ENCODE data around the gene C1R.
"Not testable (repeated sequence)": the region's sequence is repeated elsewhere in the genome, so short reads cannot be mapped to it uniquely, and the experiment has no call there.

The C1R gene

DNA sequence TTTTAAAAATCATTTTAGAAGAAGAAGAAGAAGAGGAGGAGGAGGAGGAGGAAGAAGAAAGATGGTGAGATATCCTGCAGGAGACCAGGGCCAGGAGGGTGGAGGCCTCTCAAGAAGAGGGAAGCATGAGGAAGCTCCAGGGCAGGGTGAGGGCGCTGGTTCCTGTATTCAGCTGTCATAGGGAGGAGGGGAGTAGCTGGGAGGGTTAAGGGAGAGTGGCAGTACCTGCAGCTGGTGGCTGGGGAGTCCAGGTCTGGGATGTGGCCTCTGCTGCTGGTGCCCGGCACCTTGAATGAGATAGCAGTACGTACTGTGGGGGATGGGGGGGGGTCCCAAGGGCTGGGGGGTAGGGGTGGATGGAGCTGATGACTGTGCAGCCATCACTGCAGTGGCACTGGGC, 26.6 kb upstream of the C1R start:
- no peak for DNase-seq

DNA sequence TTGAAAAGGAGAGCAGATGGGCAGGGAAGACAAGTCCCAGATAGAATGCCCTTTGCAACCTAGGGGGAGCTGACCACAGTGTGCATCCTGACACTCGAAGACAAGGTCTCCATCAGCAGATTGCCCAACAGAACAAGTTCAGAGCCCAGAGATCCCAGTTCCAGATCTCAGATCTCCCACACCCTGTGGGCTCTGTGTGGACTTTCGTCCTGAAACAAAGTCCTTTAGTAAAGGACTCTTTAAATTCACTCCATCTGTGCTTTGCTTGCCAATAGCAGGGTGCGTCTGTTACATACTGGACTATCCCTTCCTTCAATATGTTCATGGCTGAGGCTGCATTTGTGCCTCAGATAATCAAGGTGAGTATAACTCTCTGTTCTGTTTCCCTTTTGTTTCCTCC, 25.4 kb upstream of the C1R start:
- DNase-seq = no peak

DNA sequence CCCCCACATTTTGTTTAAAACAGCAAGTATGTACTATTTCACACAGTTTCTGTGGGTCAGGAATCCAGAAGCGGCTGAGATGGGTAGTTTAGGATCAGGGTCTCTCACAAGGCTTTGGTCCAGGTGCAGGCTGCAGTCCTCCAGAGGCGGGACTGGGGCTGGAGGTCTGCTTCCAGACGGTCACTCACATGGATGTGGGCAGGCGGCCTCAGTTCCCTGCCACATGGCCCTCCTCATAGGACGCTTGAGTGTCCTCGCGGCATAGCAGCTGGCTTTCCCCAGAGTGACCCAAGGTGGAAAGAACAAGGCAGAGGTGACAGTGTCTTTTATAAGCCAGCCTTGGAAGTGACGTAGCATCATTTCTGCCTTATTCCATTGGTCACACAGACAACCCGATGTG, 24.7 kb upstream of the C1R start:
- no peak for DNase-seq

DNA sequence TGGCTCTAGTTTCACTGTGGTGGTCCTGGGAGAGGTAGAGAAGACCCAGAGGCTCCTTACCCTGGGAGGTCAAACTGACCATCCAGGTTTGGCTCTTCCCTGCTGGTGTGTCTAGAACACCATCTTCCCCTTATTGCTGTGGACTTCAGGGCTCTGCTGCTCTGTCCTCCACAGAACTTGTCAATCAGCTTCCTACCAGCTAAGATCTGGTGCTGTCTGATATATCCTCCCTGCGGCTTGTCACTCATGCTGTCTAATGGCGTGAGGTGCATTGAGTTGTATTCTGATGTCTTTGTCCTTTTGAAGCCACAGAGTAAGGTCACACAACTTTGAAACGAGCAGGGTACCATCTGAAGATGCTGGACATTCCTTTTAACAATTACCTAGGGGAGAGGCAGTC, 24.0 kb upstream of the C1R start:
- DNase-seq = no peak

DNA sequence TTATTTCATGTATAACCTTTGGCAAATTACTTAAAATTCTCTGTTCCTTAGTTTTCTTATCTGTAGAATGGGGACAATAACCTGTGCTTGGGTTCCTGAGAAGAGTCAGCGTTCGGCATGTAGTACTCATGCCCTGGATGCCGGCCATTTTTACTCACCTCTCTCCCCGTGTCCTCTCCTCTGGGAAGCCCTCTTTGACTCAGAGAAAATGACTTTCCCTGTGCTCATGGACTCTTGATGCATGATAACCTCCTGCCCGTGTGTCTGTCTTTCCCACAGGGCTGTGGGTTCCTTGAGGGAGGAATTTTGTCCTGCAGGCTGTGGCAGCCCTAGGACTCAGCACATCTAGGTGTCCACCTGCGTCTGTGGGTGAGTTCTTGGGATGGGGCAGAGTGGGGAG, 22.6 kb upstream of the C1R start:
- no peak for DNase-seq

DNA sequence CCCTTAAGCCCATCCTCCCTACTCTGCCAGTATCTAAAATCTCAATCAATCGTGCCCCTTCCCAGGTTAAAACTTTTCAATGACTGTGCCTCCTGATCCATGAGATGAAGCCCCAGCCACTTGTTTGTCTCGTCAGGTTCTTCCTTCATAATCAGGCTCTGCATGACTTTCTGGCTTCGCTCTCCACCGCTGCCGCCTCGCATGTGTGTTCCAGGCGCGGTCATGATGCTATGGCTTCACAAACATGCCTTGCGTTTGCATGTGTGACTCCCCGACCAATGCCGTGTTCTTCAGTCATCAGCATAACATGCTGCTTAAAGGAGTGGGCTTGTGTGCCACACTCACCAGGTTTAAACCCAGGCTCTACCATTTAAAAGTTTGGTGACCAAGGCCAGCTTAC, 21.8 kb upstream of the C1R start:
- no peak for DNase-seq

DNA sequence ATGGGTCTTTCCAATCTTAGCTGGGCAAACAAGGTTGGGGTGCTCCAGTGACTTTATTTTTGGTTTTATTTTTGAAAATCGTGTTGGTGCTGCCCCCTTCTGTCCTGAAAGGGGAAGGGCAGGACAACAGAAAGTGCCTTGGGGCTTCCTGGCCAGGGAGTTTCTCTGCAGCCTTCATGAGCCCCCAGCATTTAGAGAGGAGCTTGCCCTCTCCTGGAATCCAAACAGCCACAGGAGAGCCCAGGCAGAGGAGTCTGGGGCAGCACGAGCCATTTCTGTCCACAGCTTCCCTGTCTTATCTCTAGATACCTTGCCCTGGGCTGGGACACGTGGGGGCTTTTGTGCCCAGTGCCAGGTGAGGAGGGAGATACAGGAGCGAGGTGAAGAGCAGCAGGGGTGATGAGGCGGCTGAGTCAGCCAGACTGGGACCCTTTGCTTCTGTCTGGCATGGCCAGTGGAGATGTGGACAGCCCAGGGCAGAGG, 21.2 kb upstream of the C1R start:
- DNase-seq = no peak

DNA sequence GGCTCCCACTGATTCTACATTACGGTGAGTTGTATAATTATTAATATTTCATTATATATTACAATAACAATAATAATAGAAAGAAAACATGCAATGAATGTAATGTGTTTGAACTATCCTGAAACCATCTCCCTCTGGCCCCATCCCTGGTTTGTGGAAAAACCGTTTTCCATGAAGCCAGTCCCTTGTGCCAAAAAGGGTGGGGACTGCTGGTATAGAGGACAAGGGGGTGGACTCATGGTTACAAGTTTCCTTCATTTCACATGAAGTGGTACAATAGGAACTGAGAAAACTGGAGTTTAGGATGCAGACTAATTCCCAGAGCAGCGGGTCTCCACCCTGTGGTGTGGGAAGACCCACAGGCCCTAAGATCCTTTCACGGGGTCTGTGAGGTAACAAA, 19.8 kb upstream of the C1R start:
- no peak for DNase-seq

DNA sequence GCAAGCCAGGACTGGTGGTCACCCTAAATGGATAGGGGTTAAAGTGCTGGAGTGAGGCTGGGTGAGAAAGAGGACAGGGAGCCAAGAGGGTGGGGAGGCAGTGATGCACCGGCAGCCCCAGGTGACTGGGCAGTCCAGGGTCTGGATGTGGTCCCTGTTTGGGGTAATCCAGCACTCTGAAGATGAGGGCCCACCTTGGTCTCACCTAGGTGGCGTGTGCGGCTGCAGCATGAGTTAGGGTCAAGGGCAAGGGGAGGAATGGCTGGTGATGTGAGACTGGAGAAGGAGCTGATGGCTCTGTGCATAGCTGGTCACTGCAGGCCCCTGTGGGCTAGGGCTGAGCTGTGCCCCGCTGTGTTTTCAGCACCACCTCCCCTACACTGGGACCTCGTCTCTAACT, 18.4 kb upstream of the C1R start:
- DNase-seq = no peak

DNA sequence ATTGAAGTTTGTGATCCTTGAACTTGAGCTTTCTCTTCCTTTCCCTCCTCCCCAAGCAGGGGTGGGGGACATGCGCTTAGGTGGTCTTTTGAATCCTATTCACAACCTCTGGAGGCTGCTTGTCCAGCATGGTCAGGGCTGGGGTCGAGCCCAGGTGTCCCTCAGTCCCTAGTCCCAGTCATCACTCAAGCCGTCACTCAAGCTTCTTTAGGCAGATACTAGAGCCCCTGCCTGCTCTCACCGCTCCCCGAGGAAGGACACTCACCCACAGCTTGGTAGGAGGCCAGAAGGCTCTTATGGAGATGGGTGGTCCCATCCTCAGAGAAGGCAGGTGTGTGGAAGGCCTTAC, 17.3 kb upstream of the C1R start:
- DNase-seq = no peak

DNA sequence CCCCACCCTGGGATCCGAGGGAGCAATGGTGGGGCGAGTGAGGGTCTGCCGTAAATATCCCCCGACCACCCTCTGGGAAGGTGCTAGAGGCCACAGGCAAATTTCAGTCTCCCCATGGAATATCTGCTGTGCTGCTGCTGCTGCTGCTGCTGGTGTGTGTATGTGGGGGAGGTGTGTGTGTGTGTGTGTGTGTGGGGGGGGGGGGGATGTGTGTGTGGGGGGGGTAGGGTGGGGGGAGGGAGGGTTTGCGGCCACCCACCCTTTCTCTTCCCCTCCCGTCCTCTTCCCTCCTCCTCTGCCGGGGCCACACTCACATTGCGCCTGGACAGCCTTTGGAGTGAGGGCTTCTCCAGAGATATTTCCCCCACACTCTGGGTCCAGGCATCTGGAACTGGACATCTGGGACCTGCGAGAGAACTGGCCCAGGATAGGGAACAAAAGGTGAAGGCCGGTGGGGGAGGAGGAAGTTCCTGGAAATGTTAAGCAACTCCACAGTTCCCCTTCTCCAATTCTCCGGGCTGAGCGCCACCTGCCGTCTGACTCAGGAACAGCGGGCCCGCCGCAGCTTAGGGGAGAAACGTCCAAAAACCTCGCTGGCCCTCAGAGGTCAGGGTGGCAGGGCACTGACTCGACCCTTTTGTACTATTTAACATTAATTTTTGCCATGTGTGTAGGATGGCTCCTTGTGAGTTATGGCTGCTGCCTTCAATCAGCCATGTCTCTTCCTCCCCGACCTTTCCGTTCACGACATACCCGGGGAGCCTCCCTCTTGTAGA, 16.7 kb upstream of the C1R start, which contains the start of gene C1RL:
Gene C1RL (minus strand): TSS at position 419 of the 776 bp plus-strand sequence. CDS start 34 bp downstream, at position 385.
- DNase-seq = peak; percentile 41

DNA sequence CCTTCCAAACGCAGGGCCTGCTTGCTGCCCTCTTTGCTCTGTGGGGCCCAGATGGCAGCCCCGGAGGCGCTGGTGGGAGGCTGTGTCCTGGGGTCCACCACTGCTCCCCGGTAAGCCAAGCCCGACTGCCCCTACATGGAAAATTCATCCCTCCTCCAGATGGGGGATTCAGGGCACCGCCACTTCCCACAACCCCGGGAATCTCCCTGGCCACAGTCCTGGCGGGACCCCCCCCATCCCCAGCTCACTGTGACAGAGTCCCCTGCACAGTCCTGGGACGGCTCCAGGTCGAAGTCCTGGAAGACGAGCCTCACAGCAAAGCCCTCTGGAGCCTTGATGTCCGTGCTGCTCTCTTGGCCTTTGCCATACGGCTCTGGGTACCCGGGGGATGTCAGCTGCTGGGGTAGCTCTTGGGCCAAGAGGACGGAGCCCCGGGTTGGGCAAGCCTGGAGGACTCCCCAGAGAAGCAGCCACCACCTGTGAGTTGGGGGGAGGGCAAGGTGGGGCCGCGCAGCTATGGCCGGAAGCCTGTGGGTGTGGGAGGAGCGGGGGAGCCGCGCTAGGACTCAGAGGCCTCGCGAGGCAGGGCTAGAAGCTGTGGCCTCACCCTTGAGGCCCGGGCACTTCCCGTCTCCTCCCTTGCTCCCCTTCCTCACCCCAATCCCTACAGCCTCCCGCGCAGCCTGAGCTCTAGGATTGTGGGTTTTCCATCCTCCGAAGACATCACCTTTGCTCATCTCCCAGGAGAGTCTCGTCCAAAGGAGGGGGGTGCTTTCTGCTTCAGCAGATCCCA, 16.0 kb upstream of the C1R start:
- peak; percentile 32 for DNase-seq

DNA sequence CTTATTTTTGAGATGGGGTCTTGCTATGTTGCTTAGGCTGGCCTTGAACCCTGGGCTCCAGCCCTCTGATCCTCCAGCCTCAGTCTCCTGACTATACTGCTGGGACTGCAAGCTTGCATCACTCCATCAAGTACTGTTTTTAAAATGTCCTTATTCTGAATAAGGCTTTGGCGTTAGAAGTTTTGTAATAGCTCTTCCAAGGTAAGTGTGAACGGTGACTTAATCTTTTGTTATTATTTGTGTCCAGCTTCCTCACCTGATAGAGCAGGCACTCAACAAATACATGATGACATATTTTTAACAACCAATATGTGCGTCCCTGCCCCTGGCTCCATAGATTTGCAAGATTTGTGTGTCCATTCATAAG, 15.4 kb upstream of the C1R start:
- DNase-seq = no peak

DNA sequence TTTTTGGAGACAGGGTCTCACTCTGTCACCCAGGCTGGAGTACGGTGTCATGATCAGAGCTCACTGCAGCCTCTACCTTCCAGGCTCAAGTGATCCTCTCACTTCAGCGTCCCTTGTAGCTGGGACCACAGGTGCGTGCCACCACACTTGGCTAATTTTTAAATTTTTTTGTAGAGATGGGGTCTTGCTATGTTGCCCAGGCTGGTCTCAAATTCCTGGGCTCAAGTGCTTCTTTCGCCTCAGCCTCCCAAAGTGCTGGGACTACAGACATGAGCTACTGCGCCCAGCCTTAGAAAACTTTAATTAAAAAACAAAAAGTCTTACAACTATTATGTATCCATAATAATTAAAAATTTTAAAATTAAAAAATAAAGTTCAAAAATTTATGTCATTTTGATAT, 14.9 kb upstream of the C1R start:
- DNase-seq = not testable (repeated sequence)

DNA sequence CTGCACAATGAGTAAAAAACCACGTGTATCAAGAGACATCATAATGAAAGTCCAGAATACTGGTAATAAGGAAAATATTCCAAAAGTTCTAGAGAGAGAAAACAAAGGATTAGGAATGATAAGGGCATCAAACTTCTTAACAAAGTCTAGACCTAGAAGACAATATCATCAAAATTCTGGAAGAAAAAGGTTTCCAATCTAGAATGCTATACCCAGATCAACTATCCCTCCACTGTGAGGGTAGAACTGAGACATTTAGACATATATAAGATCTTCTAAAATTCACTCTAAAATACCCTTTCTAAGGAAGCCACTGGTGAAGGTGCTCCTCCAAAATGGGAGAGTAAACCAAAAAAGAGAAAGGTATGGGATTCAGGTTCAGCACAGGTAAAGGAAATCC, 13.8 kb upstream of the C1R start:
- DNase-seq = no peak

DNA sequence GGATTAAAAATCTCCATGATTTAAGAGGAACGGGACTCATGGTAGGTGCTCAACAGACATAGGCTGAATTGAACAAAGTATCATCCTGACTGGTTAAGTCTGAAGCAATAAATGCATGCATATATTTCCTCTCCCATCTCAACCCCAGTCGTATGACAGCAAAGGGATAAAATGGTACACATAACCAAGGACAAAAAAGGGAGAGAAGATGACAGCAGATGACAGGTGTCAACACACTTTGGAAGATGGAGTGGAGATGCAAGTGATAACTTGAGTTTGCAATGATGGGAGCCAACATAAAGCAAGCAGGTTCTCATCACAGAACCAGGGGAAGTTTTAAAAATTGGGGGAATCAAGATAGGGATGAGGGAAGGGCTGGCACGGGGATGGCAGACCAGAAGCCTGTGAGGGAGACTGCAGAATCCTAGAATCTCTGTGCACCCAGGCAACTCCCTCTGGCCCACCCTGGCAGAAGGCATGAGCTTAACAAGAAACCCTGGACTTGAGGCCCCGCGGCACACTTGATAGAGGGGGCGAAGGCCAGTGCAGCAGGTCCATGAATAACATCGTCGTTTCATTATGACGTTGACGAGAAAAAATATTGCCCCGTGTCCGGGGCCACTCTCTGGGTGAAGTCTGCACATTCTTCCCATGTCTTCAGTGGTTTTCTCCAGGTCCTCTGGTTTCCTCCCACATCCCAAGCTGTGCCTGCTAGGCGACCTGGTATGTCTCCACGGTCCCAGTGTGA, 11.8 kb upstream of the C1R start:
- DNase-seq = no peak

DNA sequence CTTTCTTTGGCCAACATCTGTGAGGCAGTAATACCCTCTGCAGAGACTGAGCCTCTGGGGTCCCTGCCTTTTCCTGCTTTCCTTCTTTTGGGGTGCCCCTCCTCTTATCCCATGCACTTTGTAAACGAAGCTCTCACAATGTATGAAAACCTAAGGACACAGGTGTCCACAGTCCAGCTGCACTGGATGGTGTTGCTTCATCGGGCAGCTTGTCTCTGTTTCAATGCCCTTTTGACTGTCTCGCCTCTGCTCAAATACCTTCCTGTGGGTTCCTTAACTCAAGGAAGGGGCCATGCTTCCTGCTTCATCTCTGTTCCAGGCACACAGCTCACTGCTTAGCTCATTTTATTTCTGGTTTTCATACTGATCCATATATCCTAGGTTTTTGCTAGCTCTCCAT, 10.3 kb upstream of the C1R start:
- no peak for DNase-seq

DNA sequence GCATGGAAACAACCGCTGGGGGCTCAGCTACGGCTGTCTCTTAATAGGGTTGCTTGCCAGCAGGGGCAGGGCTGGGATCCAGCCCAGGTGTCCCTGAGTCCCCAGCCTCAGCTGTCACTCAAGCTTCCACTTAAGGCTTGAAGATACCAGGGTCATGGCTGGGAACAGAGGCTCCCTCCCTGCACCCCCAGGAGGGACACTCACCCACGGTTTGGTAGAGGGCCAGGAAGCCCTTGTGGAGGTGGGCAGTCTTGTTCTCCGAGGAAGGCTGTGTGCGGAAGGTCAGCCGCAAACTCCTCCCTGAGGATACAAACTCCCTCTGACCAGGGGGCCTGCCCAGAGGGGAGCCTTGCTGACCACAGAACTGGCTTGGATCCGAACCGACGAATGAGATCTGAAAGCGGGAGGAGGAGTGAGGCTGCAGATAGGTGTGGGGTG, 9.5 kb upstream of the C1R start:
- no peak for DNase-seq

DNA sequence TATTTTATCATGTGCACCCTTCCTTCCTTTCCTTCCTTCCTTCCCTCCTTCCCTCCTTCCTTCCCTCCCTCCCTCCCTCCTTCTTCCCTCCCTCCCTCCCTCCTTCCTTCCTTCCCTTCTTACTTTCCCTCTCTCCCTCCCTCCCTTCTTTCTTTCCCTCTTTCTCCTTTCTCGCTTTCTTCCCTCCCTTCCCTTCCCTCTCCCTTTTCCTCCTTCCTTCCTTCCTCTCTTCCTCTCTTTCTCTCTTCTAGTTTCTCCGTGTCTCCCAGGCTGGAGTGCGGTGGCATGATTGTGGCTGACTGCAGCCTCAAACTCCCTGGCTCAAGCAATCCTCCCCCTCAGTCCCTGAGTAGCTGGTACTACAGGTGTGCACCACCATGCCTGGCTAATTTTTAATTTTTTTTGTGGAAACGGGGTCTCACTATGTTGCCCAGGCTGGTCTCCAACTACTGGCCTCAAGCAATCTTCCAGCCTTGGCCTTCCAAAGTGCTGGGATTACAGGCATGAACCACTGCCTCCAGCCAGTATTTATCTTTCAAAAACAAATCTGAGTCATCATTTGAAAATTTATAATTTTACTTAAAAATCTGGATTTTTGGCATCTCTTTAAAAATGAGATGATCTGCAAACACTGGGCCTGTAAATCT, 8.9 kb upstream of the C1R start:
- DNase-seq = no peak

DNA sequence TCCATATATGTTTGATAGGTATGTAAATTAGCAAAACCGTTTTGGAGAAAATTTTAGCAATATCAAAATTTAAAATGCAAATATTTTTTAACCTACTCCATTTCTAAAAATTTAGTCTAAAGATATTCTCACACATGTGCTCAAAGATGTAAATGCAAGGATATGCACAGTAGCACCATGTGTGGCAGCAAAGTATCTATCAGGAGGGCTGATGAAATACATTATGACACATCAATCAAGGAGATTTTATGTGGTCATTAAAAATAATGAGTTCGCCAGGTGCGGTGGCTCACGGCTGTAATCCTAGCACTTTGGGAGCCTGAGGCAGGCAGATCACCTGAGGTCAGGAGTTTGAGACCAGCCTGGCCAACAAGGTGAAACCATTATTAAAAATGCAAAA, 8.0 kb upstream of the C1R start:
- DNase-seq = no peak

DNA sequence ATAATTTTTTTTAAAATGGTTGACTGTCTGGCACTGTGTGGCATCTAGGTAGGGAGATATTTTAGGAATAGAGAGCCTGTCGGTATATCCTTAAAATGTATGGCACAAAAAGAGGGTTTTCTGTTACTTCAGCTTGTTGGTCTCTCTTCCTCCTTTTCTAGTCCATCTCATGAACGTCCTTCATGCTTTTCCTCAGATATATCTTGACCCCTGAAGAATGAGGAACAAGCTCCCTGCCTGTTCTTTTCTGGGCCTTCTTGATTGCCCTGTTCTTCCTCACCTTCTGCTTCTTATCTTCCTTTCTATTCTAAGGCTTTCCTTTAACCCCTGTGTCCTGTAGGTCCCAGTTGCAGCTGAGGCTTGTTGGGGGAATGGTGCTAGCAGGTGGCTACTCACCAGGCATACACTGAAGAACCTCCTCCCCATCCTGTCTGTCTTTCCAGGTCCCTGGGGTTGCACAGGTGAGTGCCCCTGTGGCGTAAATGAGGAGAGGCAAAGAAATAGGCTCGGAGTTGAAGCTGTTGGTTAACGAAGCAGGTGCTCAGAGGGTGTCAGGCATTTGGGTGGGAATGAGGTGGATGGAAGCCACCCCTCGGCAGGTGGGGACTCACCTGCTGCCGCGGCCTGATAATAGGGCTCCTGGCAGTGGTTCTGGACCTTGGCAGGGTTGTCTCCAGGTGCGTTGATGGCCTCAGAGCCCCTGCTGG, 7.2 kb upstream of the C1R start:
- DNase-seq = no peak

DNA sequence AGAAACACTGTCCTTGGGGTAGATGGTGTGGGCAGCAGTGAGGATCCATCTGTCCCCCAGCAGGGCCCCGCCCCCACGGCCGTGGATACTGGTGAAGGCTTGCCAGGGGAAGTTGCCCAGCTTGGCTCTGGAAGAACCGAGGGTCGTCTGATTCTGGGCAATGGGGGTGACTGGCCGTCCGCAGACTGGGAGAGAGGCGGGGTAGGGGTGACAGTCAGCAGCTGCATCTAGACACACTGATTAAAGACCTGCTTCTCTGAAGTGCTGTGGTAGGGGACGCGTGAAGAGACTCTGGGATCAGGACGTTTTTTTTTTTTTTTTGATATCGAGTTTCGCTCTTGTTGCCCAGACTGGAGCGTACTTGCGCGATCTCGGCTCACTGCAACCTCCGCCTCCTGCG, 4.7 kb upstream of the C1R start:
- DNase-seq = no peak
